ENCODE measurements around the gene SLC34A1. TPM values are rescaled to one million over a fixed set of nuclear protein-coding genes. Genes with fewer than 3 reads are reported as not detected.

The SLC34A1 gene
- not detected in 2 replicates for total RNA-seq

GRCh38 chr5:177384134-177384533 is at the start of gene SLC34A1:
Gene SLC34A1 (plus strand): TSS chr5:177384434. CDS start chr5:177385742, 1,308 bp downstream.

GRCh38 chr5:177351392-177352329 is 32.6 kb upstream of the SLC34A1 start, which contains the start of gene LMAN2:
Gene LMAN2 (minus strand): TSS chr5:177351668. CDS start chr5:177351647, 21 bp downstream.

GRCh38 chr5:177357459-177358351 is 26.5 kb upstream of the SLC34A1 start, which contains the start of gene RGS14:
Gene RGS14 (plus strand): TSS chr5:177357924. CDS start chr5:177358025, 101 bp downstream.

GRCh38 chr5:177399997-177400868 is 16.0 kb downstream of the SLC34A1 start, which contains the start of gene PFN3:
Gene PFN3 (minus strand): TSS chr5:177400661. CDS start chr5:177400576, 85 bp downstream.

GRCh38 chr5:177409043-177409801 is 25.0 kb downstream of the SLC34A1 start, which contains the start of gene F12:
Gene F12 (minus strand): TSS chr5:177409564. CDS start chr5:177409527, 37 bp downstream.

GRCh38 chr5:177426566-177427210 is 42.5 kb downstream of the SLC34A1 start, which contains the start of gene GRK6:
Gene GRK6 (plus strand): TSS chr5:177426676. CDS start chr5:177426846, 170 bp downstream.

GRCh38 chr5:177446200-177447065 is 62.2 kb downstream of the SLC34A1 start, which contains the start of gene PRR7:
Gene PRR7 (plus strand): TSS chr5:177446814. CDS start chr5:177455068, 8,254 bp downstream.

Other genes starting within 250 kb of the SLC34A1 start
- 16.9 and 25.1 TPM in 2 replicates for gene RAB24, start 80.7 kb upstream of the SLC34A1 start, total RNA-seq
- 55.8 and 65.1 TPM in 2 replicates for gene PRELID1, start 80.6 kb upstream of the SLC34A1 start, total RNA-seq
- 2.3 and 3.1 TPM in 2 replicates for gene MXD3, start 72.5 kb upstream of the SLC34A1 start, total RNA-seq
- 234 and 285 TPM in 2 replicates for gene LMAN2, start 32.8 kb upstream of the SLC34A1 start, total RNA-seq
- 0.49 and 1.7 TPM in 2 replicates for gene RGS14, start 26.5 kb upstream of the SLC34A1 start, total RNA-seq
- gene PFN3, start 16.2 kb downstream of the SLC34A1 start, total RNA-seq: not detected in 2 replicates
- 0.12 TPM in 1 of 2 replicates, not detected in the other for gene F12, start 25.1 kb downstream of the SLC34A1 start, total RNA-seq
- gene GRK6, start 42.2 kb downstream of the SLC34A1 start, total RNA-seq: 17.0 and 18.3 TPM in 2 replicates
- 8.6 and 14.6 TPM in 2 replicates for gene PRR7, start 62.4 kb downstream of the SLC34A1 start, total RNA-seq
- gene DBN1, start 89.2 kb downstream of the SLC34A1 start, total RNA-seq: 130 and 152 TPM in 2 replicates
- 258 and 260 TPM in 2 replicates for gene PDLIM7, start 113.2 kb downstream of the SLC34A1 start, total RNA-seq
- 1.9 and 3.9 TPM in 2 replicates for gene DOK3, start 125.4 kb downstream of the SLC34A1 start, total RNA-seq
- gene DDX41, start 132.5 kb downstream of the SLC34A1 start, total RNA-seq: 52.9 and 63.6 TPM in 2 replicates
- 32.9 and 39.8 TPM in 2 replicates for gene FAM193B, start 170.1 kb downstream of the SLC34A1 start, total RNA-seq
- 133 and 136 TPM in 2 replicates for gene TMED9, start 207.8 kb downstream of the SLC34A1 start, total RNA-seq
- 34.2 and 36.7 TPM in 2 replicates for gene B4GALT7, start 215.7 kb downstream of the SLC34A1 start, total RNA-seq

Data from hair follicle dermal papilla cell (primary cell).